Testis (tissue), 3 donors: ENCODE data around the gene KIF2C. TPM values are rescaled to one million over a fixed set of nuclear protein-coding genes. Genes with fewer than 3 reads are reported as not detected.

Experiments
- DNase-seq: peaks from one replicate; pipeline ENCODE4 v3.0.0-alpha.2; 2019
- H3K27ac ChIP-seq, 2 donors: fragments of 200-600 bp; sonication (generic); one replicate each; pipeline ENCODE4 v1.5.1; 2019
- H3K27me3 ChIP-seq: fragments of 200-600 bp; sonication (generic); one replicate; pipeline ENCODE4 v1.5.1; 2019
- H3K36me3 ChIP-seq: fragments of 200-600 bp; sonication (generic); one replicate; pipeline ENCODE4 v1.5.1; 2017; ENCODE audit warnings: low read depth; ENCODE audit errors: missing control alignments
- H3K4me1 ChIP-seq: fragments of 200-600 bp; sonication (generic); one replicate; pipeline ENCODE4 v1.5.1; 2019
- H3K4me3 ChIP-seq, 2 donors: fragments of 200-600 bp; sonication (generic); one replicate each; pipeline ENCODE4 v1.5.1; 2017 to 2019
- H3K9me3 ChIP-seq: fragments of 200-600 bp; sonication (generic); one replicate; pipeline ENCODE4 v1.5.1; 2017
- CTCF ChIP-seq, 3 experiments: fragments of 450-650 bp in 2 of 3; fragments of 200-600 bp in 1 of 3; sonication (generic) in 1 of 3; IDR thresholded peaks; one replicate each; pipeline ENCODE4 v1.5.1; 2016 to 2019; ENCODE audit warnings: antibody characterized with exemption in 3 of 3, mild to moderate bottlenecking in 2 of 3, moderate library complexity in 1 of 3
- POLR2A ChIP-seq: fragments of 450-650 bp; IDR thresholded peaks from one replicate; pipeline ENCODE4 v1.6.1; 2017; ENCODE audit warnings: antibody characterized with exemption, mild to moderate bottlenecking, moderate library complexity
- WGBS, 2 donors: methylation state at CpG; one replicate each; pipeline ENCODE4 v1.1.5; 2018; 5-methylcytosine and 5-hydroxymethylcytosine counted together
- intact Hi-C: fragments of 100-400 bp; cut with DNase I; formaldehyde crosslinking; loops from one replicate; pipeline ENCODE4 v1.15.1; 2023; ENCODE audit warnings: low total_unique reads
- polyA plus RNA-seq: library from polyadenylated mRNA; stranded (reverse); fragments of 350-450 nt; fragmentation: Illumina TruSeq; extraction: RNeasy Lipid Tissue Mini Kit (QIAGEN cat#74804); gene quantifications from one replicate; pipeline ENCODE4 v1.2.3, GENCODE V29; 2014; ENCODE audit warnings: low read depth, low replicate concordance; ENCODE audit not compliant: insufficient read depth
- small RNA-seq, 2 donors: library from RNA; depleted of rRNA; stranded (forward); fragments of <200 nt; gene quantifications; one replicate each; pipeline ENCODE3, GENCODE V24; 2016
- total RNA-seq, 2 donors: library from RNA; depleted of rRNA; stranded (reverse); fragments of >200 nt; gene quantifications; one replicate each; pipeline ENCODE4 v1.2.3, GENCODE V29; 2016

Gene KIF2C
- total and polyA plus RNA-seq, 3 donors from 2014 or later: 53.5 to 167 (median 130) TPM

- WGBS, 2 donors: 68 to 75% methylated on average over 2 of the region's 2 CpGs
- TF ChIP-seq POLR2A: no peak
- no peak for TF ChIP-seq CTCF (IDR thresholded peaks at IDR 0.05)
- intact Hi-C loops: no loop called here
- H3K9me3 ChIP-seq: no peaks in the 10 kb centered on the region
- H3K4me1 ChIP-seq: peaks cover 16% of the 10 kb centered on the region
- H3K27me3 ChIP-seq: no peaks in the 10 kb centered on the region
- no peaks in the 10 kb centered on the region for H3K36me3 ChIP-seq
- no peak overlapping the region for H3K27ac ChIP-seq
- no peak for DNase-seq
- no peak overlapping the region for H3K4me3 ChIP-seq
Observed at GRCh38 chr1:44817307-44817706, 77.7 kb downstream of the KIF2C start.

Small RNA genes lying within 50 kb of the gene (small RNA-seq; reads per million reads assigned to genes)
- gene RNU5D-1 (3.5 to 10.4 reads per million in 2 donors), gene RNU5F-1 (0.09 to 2.0 reads per million in 2 donors), gene SNORD38A (601 to 617 reads per million in 2 donors), gene SNORD38B (0 reads per million in 2 donors), gene SNORD46 (1,815 to 3,074 reads per million in 2 donors), gene SNORD55 (0 reads per million in 2 donors)

Other genes with a start within 250 kb of the KIF2C start
- gene TMEM53, start 65.4 kb upstream of the KIF2C start, total RNA-seq: 10 to 100 TPM; 15.6 to 18.9 TPM
- 40.2 TPM for gene TMEM53, start 65.4 kb upstream of the KIF2C start, polyA plus RNA-seq
- gene ARMH1, start 65.1 kb upstream of the KIF2C start, total RNA-seq: 10 to 100 TPM; 17.4 to 29.7 TPM
- 42.9 TPM for gene ARMH1, start 65.1 kb upstream of the KIF2C start, polyA plus RNA-seq
- not detected for gene RNU5D-1, start 8.7 kb upstream of the KIF2C start, total RNA-seq
- not detected for gene RNU5D-1, start 8.7 kb upstream of the KIF2C start, polyA plus RNA-seq
- gene RPS8, start 35.7 kb downstream of the KIF2C start, total RNA-seq: 100 to 1,000 TPM; 431 to 935 TPM
- 860 TPM for gene RPS8, start 35.7 kb downstream of the KIF2C start, polyA plus RNA-seq
- 1 to 10 TPM; 1.1 to 1.7 TPM for gene BEST4, start 48.3 kb downstream of the KIF2C start, total RNA-seq
- 0.79 TPM for gene BEST4, start 48.3 kb downstream of the KIF2C start, polyA plus RNA-seq
- gene PLK3, start 60.5 kb downstream of the KIF2C start, total RNA-seq: 10 to 100 TPM; 16.4 to 17.2 TPM
- 7.2 TPM for gene PLK3, start 60.5 kb downstream of the KIF2C start, polyA plus RNA-seq
- 1 to 10 TPM; 3.2 to 4.0 TPM for gene DYNLT4, start 67.5 kb downstream of the KIF2C start, total RNA-seq
- 0.47 TPM for gene DYNLT4, start 67.5 kb downstream of the KIF2C start, polyA plus RNA-seq
- 10 to 100 TPM; 10.2 to 14.1 TPM for gene BTBD19, start 68.7 kb downstream of the KIF2C start, total RNA-seq
- gene BTBD19, start 68.7 kb downstream of the KIF2C start, polyA plus RNA-seq: 5.4 TPM
- gene PTCH2, start 103.4 kb downstream of the KIF2C start, total RNA-seq: 10 to 100 TPM; 36.8 to 47.8 TPM
- gene PTCH2, start 103.4 kb downstream of the KIF2C start, polyA plus RNA-seq: 15.2 TPM
- gene EIF2B3, start 246.8 kb downstream of the KIF2C start, total RNA-seq: 10 to 100 TPM; 20.1 to 26.3 TPM
- gene EIF2B3, start 246.8 kb downstream of the KIF2C start, polyA plus RNA-seq: 30.9 TPM